H9 (cell line): ENCODE results near the gene CCDC91. TPM values are rescaled to one million over a fixed set of nuclear protein-coding genes. Genes with fewer than 3 reads are reported as not detected.

ENCODE experiments used
- DNase-seq: peaks from one replicate; pipeline ENCODE4 v3.0.0-alpha.2; 2017
- H2AFZ ChIP-seq: one replicate; pipeline ENCODE4 v1.6.1; 2013; ENCODE audit warnings: mild to moderate bottlenecking, low read length, control low read depth, moderate library complexity
- H2AK5ac ChIP-seq: 2 replicates; pipeline ENCODE4 v1.6.1; 2013; ENCODE audit warnings: low read length, control low read depth, mixed read lengths; ENCODE audit not compliant: insufficient read length
- H2BK120ac ChIP-seq: one replicate; pipeline ENCODE4 v1.6.1; 2013; ENCODE audit warnings: low read depth, mild to moderate bottlenecking, low read length, control low read depth, inconsistent platforms; ENCODE audit not compliant: poor library complexity, severe bottlenecking
- H2BK12ac ChIP-seq: 2 replicates; pipeline ENCODE4 v1.6.1; 2013; ENCODE audit warnings: low read length, control low read depth, mixed read lengths, low read depth; ENCODE audit not compliant: insufficient read length
- H2BK15ac ChIP-seq: 2 replicates; pipeline ENCODE4 v1.6.1; 2013; ENCODE audit warnings: low read depth, low read length, control low read depth
- H2BK20ac ChIP-seq: one replicate; pipeline ENCODE4 v1.6.1; 2013; ENCODE audit warnings: low read depth, mild to moderate bottlenecking, low read length, control low read depth, inconsistent platforms; ENCODE audit not compliant: poor library complexity, severe bottlenecking
- H2BK5ac ChIP-seq: 2 replicates; pipeline ENCODE4 v1.6.1; 2013; ENCODE audit warnings: low read length, control low read depth, mixed read lengths; ENCODE audit not compliant: insufficient read length
- H3K14ac ChIP-seq: 2 replicates; pipeline ENCODE4 v1.6.1; 2013; ENCODE audit warnings: low read length, control low read depth; ENCODE audit not compliant: insufficient read depth
- H3K18ac ChIP-seq: 2 replicates; pipeline ENCODE4 v1.6.1; 2013; ENCODE audit warnings: low read depth, mild to moderate bottlenecking, mixed read lengths, low read length, control low read depth; ENCODE audit not compliant: insufficient read length
- H3K23ac ChIP-seq: 2 replicates; pipeline ENCODE4 v1.6.1; 2013; ENCODE audit warnings: low read length, control low read depth, mixed read lengths, low read depth; ENCODE audit not compliant: insufficient read length
- H3K23me2 ChIP-seq: 2 replicates; pipeline ENCODE4 v1.6.1; 2013; ENCODE audit warnings: low read depth, mild to moderate bottlenecking, mixed read lengths, low read length, control low read depth; ENCODE audit not compliant: insufficient read length, poor library complexity, severe bottlenecking
- H3K27ac ChIP-seq: 2 replicates; pipeline ENCODE4 v1.5.1; 2013; ENCODE audit warnings: low read length, control low read depth, mixed read lengths, low read depth; ENCODE audit not compliant: insufficient read length
- H3K27me3 ChIP-seq: 2 replicates; pipeline ENCODE4 v1.6.1; 2013; ENCODE audit warnings: low read length, control low read depth, inconsistent platforms; ENCODE audit not compliant: insufficient read depth
- H3K4ac ChIP-seq: 2 replicates; pipeline ENCODE4 v1.6.1; 2013; ENCODE audit warnings: low read depth, mild to moderate bottlenecking, control low read depth, inconsistent platforms, low read length, moderate library complexity
- H3K4me1 ChIP-seq: 2 replicates; pipeline ENCODE4 v1.6.1; 2013; ENCODE audit warnings: low read length, control low read depth, inconsistent platforms; ENCODE audit not compliant: insufficient read depth
- H3K4me2 ChIP-seq: 2 replicates; pipeline ENCODE4 v1.6.1; 2013; ENCODE audit warnings: low read length, control low read depth, mixed read lengths; ENCODE audit not compliant: insufficient read length, insufficient read depth
- H3K56ac ChIP-seq: 2 replicates; pipeline ENCODE4 v1.6.1; 2013; ENCODE audit warnings: low read depth, mild to moderate bottlenecking, mixed read lengths, low read length, control low read depth; ENCODE audit not compliant: insufficient read length
- H3K79me1 ChIP-seq: 2 replicates; pipeline ENCODE4 v1.6.1; 2013; ENCODE audit warnings: low read depth, mild to moderate bottlenecking, moderate library complexity, low read length, control low read depth, inconsistent platforms; ENCODE audit not compliant: insufficient read depth, poor library complexity, severe bottlenecking
- H3K79me2 ChIP-seq: 2 replicates; pipeline ENCODE4 v1.6.1; 2013; ENCODE audit warnings: low read length, control low read depth, inconsistent platforms; ENCODE audit not compliant: insufficient read depth
- H3K9ac ChIP-seq: 2 replicates; pipeline ENCODE4 v1.6.1; 2013; ENCODE audit warnings: low read length, control low read depth, mixed read lengths; ENCODE audit not compliant: insufficient read length; ENCODE audit errors: extremely low read depth
- H3K9me3 ChIP-seq: one replicate; pipeline ENCODE4 v1.6.1; 2013; ENCODE audit warnings: low read depth, low read length, inconsistent platforms; ENCODE audit not compliant: control insufficient read depth
- H3T11ph ChIP-seq: one replicate; pipeline ENCODE4 v1.6.1; 2013; ENCODE audit warnings: mild to moderate bottlenecking, low read length, control low read depth, inconsistent platforms
- H4K20me1 ChIP-seq: one replicate; pipeline ENCODE4 v1.6.1; 2013; ENCODE audit not compliant: control insufficient read depth, insufficient read length, insufficient read depth
- H4K5ac ChIP-seq: 2 replicates; pipeline ENCODE4 v1.6.1; 2013; ENCODE audit warnings: low read depth, mild to moderate bottlenecking, mixed read lengths, low read length, control low read depth; ENCODE audit not compliant: insufficient read length
- H4K8ac ChIP-seq: replicated peaks from 2 replicates; pipeline ENCODE4 v1.6.1; 2013; ENCODE audit warnings: low read length, control low read depth, mixed read lengths, low read depth; ENCODE audit not compliant: insufficient read length
- H4K91ac ChIP-seq: 2 replicates; pipeline ENCODE4 v1.6.1; 2013; ENCODE audit warnings: low read depth, mild to moderate bottlenecking, moderate library complexity, mixed read lengths, low read length, control low read depth; ENCODE audit not compliant: insufficient read length
- H3K27ac Mint-ChIP-seq, 3 experiments: 2 replicates in 2 of 3; 3 replicates in 1 of 3; pipeline ENCODE4 v1.8.0; 2020 to 2021; ENCODE audit warnings: mixed read lengths in 3 of 3, mild to moderate bottlenecking in 1 of 3, moderate library complexity in 1 of 3
- H3K27me3 Mint-ChIP-seq: 2 replicates; pipeline ENCODE4 v1.8.0; 2021; ENCODE audit warnings: low read depth, mild to moderate bottlenecking, moderate library complexity, mixed read lengths
- H3K36me3 Mint-ChIP-seq, 3 experiments: 2 replicates in 2 of 3; 3 replicates in 1 of 3; pipeline ENCODE4 v1.8.0; 2020 to 2021; ENCODE audit warnings: low read depth in 3 of 3, mixed read lengths in 3 of 3; ENCODE audit not compliant: insufficient read depth in 1 of 3
- H3K4me1 Mint-ChIP-seq, 2 experiments: 2 replicates each; pipeline ENCODE4 v1.8.0; 2020; ENCODE audit warnings: mixed read lengths in 2 of 2
- H3K4me3 Mint-ChIP-seq, 2 experiments: 2 replicates in 1 of 2; 3 replicates in 1 of 2; pipeline ENCODE4 v1.8.0; 2020 to 2021; ENCODE audit warnings: mild to moderate bottlenecking in 2 of 2, mixed read lengths in 2 of 2, moderate library complexity in 1 of 2
- H3K9me3 Mint-ChIP-seq, 2 experiments: 2 replicates in 1 of 2; 3 replicates in 1 of 2; pipeline ENCODE4 v1.8.0; 2020; ENCODE audit warnings: mild to moderate bottlenecking in 2 of 2, mixed read lengths in 2 of 2, moderate library complexity in 1 of 2
- CTCF ChIP-seq: fragments of 200-600 bp; sonication (generic); conservative IDR thresholded peaks from 3 replicates; pipeline ENCODE4 v1.8.0; 2021; ENCODE audit warnings: antibody characterized with exemption, mild to moderate bottlenecking
- WGBS: extraction: QIAGEN DNeasy Blood & Tissue Kit; methylation state at CpG from one replicate; pipeline ENCODE4 v1.1.7; 2013; ENCODE audit warnings: missing lambda C conversion rate, low lambda C conversion rate, mixed read lengths; ENCODE audit not compliant: insufficient read length; ENCODE audit errors: extremely low coverage; 5-methylcytosine and 5-hydroxymethylcytosine counted together
- total RNA-seq: library from RNA; stranded (reverse); gene quantifications from 2 replicates; pipeline ENCODE4 v1.2.1, GENCODE V29; 2021

Gene CCDC91
- total RNA-seq, 1 experiment from 2014 or later = 22.7 TPM

GRCh38 chr12:28171356-28172060, 18.7 kb upstream of the CCDC91 start:
- no CpG with 5 or more reads among the region's 3 CpGs for WGBS

More at GRCh38 chr12:28171356-28172060, 18.7 kb upstream of the CCDC91 start:
- H2BK12ac ChIP-seq = no peak overlapping the region
- H3K4me1 ChIP-seq = no peaks in the 10 kb centered on the region
- DNase-seq = no peak
- H2AK5ac ChIP-seq = no peak overlapping the region
- H3K27me3 ChIP-seq = no peaks in the 10 kb centered on the region
- no peaks in the 10 kb centered on the region for H3K9me3 ChIP-seq
- H4K20me1 ChIP-seq = no peaks in the 10 kb centered on the region
- no peak overlapping the region for H3K18ac ChIP-seq
- no peak overlapping the region for H4K91ac ChIP-seq
- no peak overlapping the region for H3K4me2 ChIP-seq
- H3K4ac ChIP-seq = no peak overlapping the region
- H4K5ac ChIP-seq = no peak overlapping the region
- H4K8ac ChIP-seq = no peak overlapping the region
- no peaks in the 10 kb centered on the region for H3K23me2 ChIP-seq
- no peak overlapping the region for H3K9ac ChIP-seq
- H2AFZ ChIP-seq = no peak overlapping the region
- no peaks in the 10 kb centered on the region for H3K79me2 ChIP-seq
- Mint-ChIP-seq H3K4me3 (no peak overlapping the region), H3K27ac (no peak overlapping the region), H3K4me1 (peaks cover 0 to 2% of the 10 kb centered on the region in 2 experiments; a peak in 1 of 4 replicates), H3K9me3 (no peaks in the 10 kb centered on the region), H3K36me3 (no peaks in the 10 kb centered on the region), H3K27me3 (no peaks in the 10 kb centered on the region)
- H2BK5ac ChIP-seq = no peak overlapping the region
- H2BK120ac ChIP-seq = no peak overlapping the region
- H3K27ac ChIP-seq = no peak overlapping the region
- H3T11ph ChIP-seq = no peak overlapping the region
- no peak overlapping the region for H3K56ac ChIP-seq
- no peaks in the 10 kb centered on the region for H3K79me1 ChIP-seq
- H3K14ac ChIP-seq = no peak overlapping the region
- no peak for TF ChIP-seq CTCF
- H2BK15ac ChIP-seq = no peak overlapping the region
- no peak overlapping the region for H2BK20ac ChIP-seq
- no peak overlapping the region for H3K23ac ChIP-seq
